Esophagus squamous epithelium (tissue), 5 donors: ENCODE measurements around the gene ZNF296. TPM values are rescaled to one million over a fixed set of nuclear protein-coding genes. Genes with fewer than 3 reads are reported as not detected.
A peak's percentile ranks its signal among the peaks of the same experiment; 100 is the strongest.

Source experiments
- DNase-seq: peaks from one replicate; lab custom pipeline; 2025; lab: John Stamatoyannopoulos, UW
- H3K27ac ChIP-seq, 4 donors: fragments of 200-600 bp; sonication (generic); one replicate each; pipeline ENCODE4 v1.5.1; 2016 to 2019; ENCODE audit warnings: mild to moderate bottlenecking in 1 of 4
- H3K27me3 ChIP-seq, 4 donors: fragments of 200-600 bp; sonication (generic); 1 replicate in 3 of 4; 2 replicates in 1 of 4; pipeline versions ENCODE4 v1.5.1 to v1.6.0; 2017 to 2021; ENCODE audit warnings: antibody characterized with exemption in 1 of 4
- H3K36me3 ChIP-seq, 3 donors: fragments of 200-600 bp; sonication (generic); one replicate each; pipeline ENCODE4 v1.5.1; 2016 to 2019
- H3K4me1 ChIP-seq, 3 donors: fragments of 200-600 bp; sonication (generic); one replicate each; pipeline ENCODE4 v1.5.1; 2017 to 2019
- H3K4me3 ChIP-seq, 4 donors: fragments of 200-600 bp; sonication (generic); 1 replicate in 3 of 4; 2 replicates in 1 of 4; pipeline ENCODE4 v1.5.1; 2016 to 2019; ENCODE audit warnings: mild to moderate bottlenecking in 2 of 4, moderate library complexity in 1 of 4
- H3K9me3 ChIP-seq, 3 donors: fragments of 200-600 bp; sonication (generic); one replicate each; pipeline ENCODE4 v1.5.1; 2016 to 2019
- POLR2A ChIP-seq, 4 donors: fragments of 450-650 bp; IDR thresholded peaks; one replicate each; pipeline ENCODE4 v1.6.1; 2017; ENCODE audit warnings: antibody characterized with exemption in 4 of 4, mild to moderate bottlenecking in 4 of 4, moderate library complexity in 3 of 4
- WGBS, 2 donors: methylation state at CpG; one replicate each; pipeline ENCODE4 v1.1.5; 2018; 5-methylcytosine and 5-hydroxymethylcytosine counted together
- intact Hi-C: fragments of 100-400 bp; cut with DNase I; formaldehyde crosslinking; loops from one replicate; pipeline ENCODE4 v1.15.0; 2022
- total RNA-seq, 4 donors: library from RNA; depleted of rRNA; stranded (reverse); fragments of >200 nt; gene quantifications; one replicate each; pipeline ENCODE4 v1.1.0, GENCODE V29; 2016
- TF ChIP-seq, protein P1 (sequence below), 6 experiments: fragments of 450-650 bp in 4 of 6; fragments of 200-600 bp in 2 of 6; sonication (generic) in 2 of 6; IDR thresholded peaks; one replicate each; pipeline ENCODE4 v1.5.1; 2016 to 2019; ENCODE audit warnings: antibody characterized with exemption in 6 of 6, mild to moderate bottlenecking in 4 of 6, moderate library complexity in 4 of 6
- donor health status: DM: yes; HTN: yes; CAD: no.

Gene ZNF296
- total RNA-seq, 4 donors from 2014 or later = 4.0 to 17.7 (median 4.5) TPM

GRCh38 chr19:45069056-45069455 is 7.2 kb downstream of the ZNF296 start:
- no peaks in the 10 kb centered on the region for H3K9me3 ChIP-seq
- no peak for DNase-seq
- peaks cover 34 to 84% (median 59%) of the 10 kb centered on the region in 3 donors for H3K36me3 ChIP-seq
- H3K27ac ChIP-seq = peak overlapping the region; percentile 55 to 95 (median 66)
- intact Hi-C loops = no loop called here
- H3K27me3 ChIP-seq = no peaks in the 10 kb centered on the region
- WGBS, 2 donors = 42 to 45% methylated on average over 12 to 13 of the region's 13 CpGs
- peaks cover 23 to 71% (median 45%) of the 10 kb centered on the region in 3 donors for H3K4me1 ChIP-seq
- no peak overlapping the region for H3K4me3 ChIP-seq
- TF ChIP-seq, protein P1, sequence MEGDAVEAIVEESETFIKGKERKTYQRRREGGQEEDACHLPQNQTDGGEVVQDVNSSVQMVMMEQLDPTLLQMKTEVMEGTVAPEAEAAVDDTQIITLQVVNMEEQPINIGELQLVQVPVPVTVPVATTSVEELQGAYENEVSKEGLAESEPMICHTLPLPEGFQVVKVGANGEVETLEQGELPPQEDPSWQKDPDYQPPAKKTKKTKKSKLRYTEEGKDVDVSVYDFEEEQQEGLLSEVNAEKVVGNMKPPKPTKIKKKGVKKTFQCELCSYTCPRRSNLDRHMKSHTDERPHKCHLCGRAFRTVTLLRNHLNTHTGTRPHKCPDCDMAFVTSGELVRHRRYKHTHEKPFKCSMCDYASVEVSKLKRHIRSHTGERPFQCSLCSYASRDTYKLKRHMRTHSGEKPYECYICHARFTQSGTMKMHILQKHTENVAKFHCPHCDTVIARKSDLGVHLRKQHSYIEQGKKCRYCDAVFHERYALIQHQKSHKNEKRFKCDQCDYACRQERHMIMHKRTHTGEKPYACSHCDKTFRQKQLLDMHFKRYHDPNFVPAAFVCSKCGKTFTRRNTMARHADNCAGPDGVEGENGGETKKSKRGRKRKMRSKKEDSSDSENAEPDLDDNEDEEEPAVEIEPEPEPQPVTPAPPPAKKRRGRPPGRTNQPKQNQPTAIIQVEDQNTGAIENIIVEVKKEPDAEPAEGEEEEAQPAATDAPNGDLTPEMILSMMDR (IDR thresholded peaks at IDR 0.05) = no peak
- no peak for TF ChIP-seq POLR2A (IDR thresholded peaks at IDR 0.05)

DNA sequence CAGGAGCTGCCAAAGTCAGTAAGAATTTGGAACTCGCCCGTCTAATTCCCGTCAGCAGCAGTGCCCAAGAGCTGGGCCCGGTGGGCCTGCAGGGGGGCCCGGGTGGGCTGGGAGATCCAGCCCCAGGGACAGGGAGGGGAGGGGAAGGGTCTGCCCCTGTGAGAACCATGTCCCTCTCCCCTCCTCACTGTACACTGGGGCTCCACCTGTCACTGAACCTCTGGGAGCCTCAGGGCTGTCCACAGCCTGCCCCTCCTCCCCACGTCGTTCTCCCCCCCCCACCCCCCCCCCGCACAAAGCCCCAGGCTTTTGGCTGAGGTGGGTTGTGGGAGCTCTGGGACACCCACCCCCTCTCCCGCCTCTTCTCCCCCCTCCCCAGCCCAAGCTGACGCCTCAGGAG is 8.2 kb downstream of the ZNF296 start:
- peak overlapping the region in 2 of 4 donors; percentile 32 to 95 for H3K27ac ChIP-seq
- WGBS, 2 donors = 0% methylated on average over 1 of the region's 10 CpGs; no CpG with 5 or more reads in 1 of the 2 donors
- TF ChIP-seq, protein P1 (IDR thresholded peaks at IDR 0.05) = no peak
- no peak for TF ChIP-seq POLR2A (IDR thresholded peaks at IDR 0.05)

GRCh38 chr19:45066921-45067661 is 9.2 kb downstream of the ZNF296 start:
- no peak for DNase-seq

More for the DNA sequence above, 8.2 kb downstream of the ZNF296 start:
- intact Hi-C loops = no loop called here
- DNase-seq = no peak
- Histone ChIP-seq H3K27me3 (no peaks in the 10 kb centered on the region), H3K4me3 (no peak overlapping the region), H3K4me1 (peaks cover 23 to 61% (median 43%) of the 10 kb centered on the region in 3 donors), H3K9me3 (no peaks in the 10 kb centered on the region), H3K36me3 (peaks cover 43 to 93% (median 69%) of the 10 kb centered on the region in 3 donors)

DNA sequence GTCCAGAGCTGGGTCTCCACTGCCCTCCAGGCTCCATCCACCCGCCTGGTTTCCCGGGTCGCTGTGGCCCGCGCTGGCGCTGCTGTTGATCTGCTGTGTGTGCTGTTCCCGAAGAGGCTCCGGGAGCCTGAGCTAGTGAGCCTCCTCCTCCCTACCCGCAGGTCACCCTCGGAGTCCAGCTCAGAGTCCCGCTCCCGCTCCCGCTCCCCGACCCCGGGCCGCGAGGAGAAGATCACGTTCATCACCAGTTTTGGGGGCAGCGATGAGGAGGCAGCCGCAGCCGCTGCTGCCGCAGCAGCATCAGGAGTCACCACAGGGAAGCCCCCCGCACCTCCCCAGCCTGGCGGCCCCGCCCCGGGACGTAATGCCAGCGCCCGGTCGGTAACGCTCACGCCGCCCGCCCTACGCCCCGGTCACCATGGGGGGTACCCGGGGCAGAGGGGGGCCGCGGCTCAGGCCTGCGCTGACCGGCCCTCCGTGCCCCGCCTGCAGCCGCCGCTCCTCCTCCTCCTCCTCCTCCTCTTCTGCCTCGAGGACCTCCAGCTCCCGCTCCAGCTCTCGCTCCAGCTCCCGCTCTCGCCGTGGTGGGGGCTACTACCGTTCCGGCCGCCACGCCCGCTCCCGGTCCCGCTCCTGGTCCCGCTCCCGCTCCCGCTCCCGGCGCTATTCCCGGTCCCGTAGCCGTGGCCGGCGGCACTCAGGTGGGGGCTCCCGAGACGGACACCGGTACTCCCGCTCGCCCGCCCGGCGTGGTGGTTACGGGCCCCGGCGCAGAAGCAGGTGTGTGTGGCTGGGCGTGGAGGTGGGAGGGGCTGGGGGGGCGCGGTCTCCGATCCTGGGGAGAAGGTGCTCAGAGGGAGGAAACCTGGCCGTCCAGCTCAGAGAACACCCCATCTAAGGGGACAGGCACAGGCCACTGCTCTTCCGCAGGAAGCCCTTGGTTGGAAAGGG is 12.2 kb downstream of the ZNF296 start:
- no peak for DNase-seq
- no peak for TF ChIP-seq POLR2A (IDR thresholded peaks at IDR 0.05)
- TF ChIP-seq, protein P1 (IDR thresholded peaks at IDR 0.05) = no peak
- Histone ChIP-seq H3K27ac (no peak overlapping the region), H3K27me3 (no peaks in the 10 kb centered on the region), H3K9me3 (no peaks in the 10 kb centered on the region), H3K36me3 (peaks cover 57 to 99% (median 81%) of the 10 kb centered on the region in 3 donors), H3K4me3 (no peak overlapping the region), H3K4me1 (peaks cover 6 to 30% (median 6%) of the 10 kb centered on the region in 3 donors)
- intact Hi-C loops = no loop called here
- WGBS, 2 donors = 91 to 98% methylated on average over 13 to 29 of the region's 85 CpGs

More at GRCh38 chr19:45066921-45067661, 9.2 kb downstream of the ZNF296 start:
- Histone ChIP-seq H3K4me1 (peaks cover 19 to 52% (median 33%) of the 10 kb centered on the region in 3 donors), H3K27me3 (no peaks in the 10 kb centered on the region), H3K9me3 (no peaks in the 10 kb centered on the region), H3K27ac (no peak overlapping the region), H3K36me3 (peaks cover 43 to 99% (median 76%) of the 10 kb centered on the region in 3 donors), H3K4me3 (no peak overlapping the region)
- WGBS, 2 donors = 84 to 94% methylated on average over 5 to 10 of the region's 38 CpGs
- intact Hi-C loops = no loop called here
- TF ChIP-seq, protein P1 (IDR thresholded peaks at IDR 0.05) = no peak
- TF ChIP-seq POLR2A (IDR thresholded peaks at IDR 0.05) = no peak
